SK-N-MC (cell line): ENCODE data around the gene TRIM71.

ENCODE experiments used
- DNase-seq: peaks from one replicate; pipeline ENCODE4 v3.0.0-alpha.2; 2011; ENCODE audit warnings: low read depth, low spot score
- H3K27ac ChIP-seq: fragments of 200-600 bp; sonication (generic); 2 replicates; pipeline ENCODE4 v1.5.1; 2016; ENCODE audit warnings: mixed run types
- H3K36me3 ChIP-seq: fragments of 200-600 bp; sonication (generic); 2 replicates; pipeline ENCODE4 v1.6.1; 2017; ENCODE audit warnings: antibody characterized with exemption, low read length, mixed read lengths; ENCODE audit not compliant: insufficient read depth
- H3K4me3 ChIP-seq: fragments of 200-600 bp; sonication (generic); 2 replicates; pipeline ENCODE4 v1.5.1; 2016
- H3K9ac ChIP-seq: fragments of 200-600 bp; sonication (generic); 2 replicates; pipeline ENCODE4 v1.8.0; 2017; ENCODE audit warnings: mixed run types, mixed read lengths; ENCODE audit not compliant: insufficient read length
- H3K9me3 ChIP-seq: fragments of 200-600 bp; sonication (generic); 2 replicates; pipeline ENCODE4 v1.6.1; 2017; ENCODE audit warnings: low read depth, mild to moderate bottlenecking, antibody characterized with exemption, low read length, moderate library complexity, mixed read lengths
- EZH2 ChIP-seq: fragments of 200-600 bp; sonication (generic); IDR thresholded peaks from one replicate; pipeline ENCODE4 v1.6.1; 2017; ENCODE audit warnings: antibody characterized with exemption
- FOXP2 ChIP-seq: optimal IDR thresholded peaks from 2 replicates; pipeline ENCODE3; 2011; ENCODE audit warnings: mild to moderate bottlenecking, moderate library complexity; ENCODE audit not compliant: insufficient read depth; ENCODE audit errors: extremely low read length, control extremely low read depth
- POLR2AphosphoS5 ChIP-seq: IDR thresholded peaks from 2 replicates; pipeline ENCODE4 v1.6.1; 2012; ENCODE audit warnings: mild to moderate bottlenecking, low read depth, low read length, borderline replicate concordance

TRIM71 gene

DNA sequence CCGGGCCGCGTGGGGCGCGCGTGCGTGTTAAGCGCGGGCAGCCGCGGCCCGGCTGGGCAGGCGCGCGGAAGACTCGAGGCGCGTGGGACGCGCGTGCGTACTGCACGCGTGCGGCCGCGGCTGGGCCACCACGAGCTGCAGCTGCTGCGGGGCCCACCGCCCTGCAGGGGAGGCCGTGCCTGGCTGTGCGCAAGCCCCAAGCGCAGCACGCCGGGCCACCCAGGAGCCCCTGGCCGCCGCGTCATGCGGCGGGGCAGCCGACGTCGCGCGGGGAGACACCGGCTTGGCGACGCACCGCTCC is 590 bp upstream of the TRIM71 start:
- Histone ChIP-seq H3K27ac (peak overlapping the region; percentile 85), H3K36me3 (peaks cover 17% of the 10 kb centered on the region), H3K9me3 (no peaks in the 10 kb centered on the region), H3K4me3 (peak overlapping the region; percentile 82), H3K9ac (peak overlapping the region; percentile 74)
- no peak for TF ChIP-seq FOXP2
- TF ChIP-seq EZH2, result no peak
- TF ChIP-seq POLR2AphosphoS5, result no peak
- DNase-seq, result no peak

DNA sequence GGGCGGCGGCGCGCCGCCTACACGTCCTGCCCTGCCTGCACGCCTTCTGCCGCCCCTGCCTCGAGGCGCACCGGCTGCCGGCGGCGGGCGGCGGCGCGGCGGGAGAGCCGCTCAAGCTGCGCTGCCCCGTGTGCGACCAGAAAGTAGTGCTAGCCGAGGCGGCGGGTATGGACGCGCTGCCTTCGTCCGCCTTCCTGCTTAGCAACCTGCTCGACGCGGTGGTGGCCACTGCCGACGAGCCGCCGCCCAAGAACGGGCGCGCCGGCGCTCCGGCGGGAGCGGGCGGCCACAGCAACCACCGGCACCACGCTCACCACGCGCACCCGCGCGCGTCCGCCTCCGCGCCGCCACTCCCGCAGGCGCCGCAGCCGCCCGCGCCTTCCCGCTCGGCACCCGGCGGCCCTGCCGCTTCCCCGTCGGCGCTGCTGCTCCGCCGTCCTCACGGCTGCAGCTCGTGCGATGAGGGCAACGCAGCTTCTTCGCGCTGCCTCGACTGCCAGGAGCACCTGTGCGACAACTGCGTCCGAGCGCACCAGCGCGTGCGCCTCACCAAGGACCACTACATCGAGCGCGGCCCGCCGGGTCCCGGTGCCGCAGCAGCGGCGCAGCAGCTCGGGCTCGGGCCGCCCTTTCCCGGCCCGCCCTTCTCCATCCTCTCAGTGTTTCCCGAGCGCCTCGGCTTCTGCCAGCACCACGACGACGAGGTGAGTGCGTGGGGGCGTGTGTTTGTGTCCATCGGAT is 602 bp downstream of the TRIM71 start:
- Histone ChIP-seq H3K9ac (no peak overlapping the region), H3K4me3 (peak overlapping the region; percentile 33), H3K9me3 (no peaks in the 10 kb centered on the region), H3K36me3 (peaks cover 17% of the 10 kb centered on the region), H3K27ac (no peak overlapping the region)
- DNase-seq, result no peak
- TF ChIP-seq POLR2AphosphoS5 (no peak), EZH2 (no peak), FOXP2 (no peak)

GRCh38 chr3:32818970-32819511 is 1.2 kb downstream of the TRIM71 start:
- H3K9ac ChIP-seq, result no peak overlapping the region
- H3K36me3 ChIP-seq, result peaks cover 17% of the 10 kb centered on the region
- no peak for DNase-seq
- H3K4me3 ChIP-seq, result peak overlapping the region; percentile 33
- no peak overlapping the region for H3K27ac ChIP-seq
- TF ChIP-seq POLR2AphosphoS5, result no peak
- no peak for TF ChIP-seq EZH2
- no peak for TF ChIP-seq FOXP2
- H3K9me3 ChIP-seq, result no peaks in the 10 kb centered on the region

DNA sequence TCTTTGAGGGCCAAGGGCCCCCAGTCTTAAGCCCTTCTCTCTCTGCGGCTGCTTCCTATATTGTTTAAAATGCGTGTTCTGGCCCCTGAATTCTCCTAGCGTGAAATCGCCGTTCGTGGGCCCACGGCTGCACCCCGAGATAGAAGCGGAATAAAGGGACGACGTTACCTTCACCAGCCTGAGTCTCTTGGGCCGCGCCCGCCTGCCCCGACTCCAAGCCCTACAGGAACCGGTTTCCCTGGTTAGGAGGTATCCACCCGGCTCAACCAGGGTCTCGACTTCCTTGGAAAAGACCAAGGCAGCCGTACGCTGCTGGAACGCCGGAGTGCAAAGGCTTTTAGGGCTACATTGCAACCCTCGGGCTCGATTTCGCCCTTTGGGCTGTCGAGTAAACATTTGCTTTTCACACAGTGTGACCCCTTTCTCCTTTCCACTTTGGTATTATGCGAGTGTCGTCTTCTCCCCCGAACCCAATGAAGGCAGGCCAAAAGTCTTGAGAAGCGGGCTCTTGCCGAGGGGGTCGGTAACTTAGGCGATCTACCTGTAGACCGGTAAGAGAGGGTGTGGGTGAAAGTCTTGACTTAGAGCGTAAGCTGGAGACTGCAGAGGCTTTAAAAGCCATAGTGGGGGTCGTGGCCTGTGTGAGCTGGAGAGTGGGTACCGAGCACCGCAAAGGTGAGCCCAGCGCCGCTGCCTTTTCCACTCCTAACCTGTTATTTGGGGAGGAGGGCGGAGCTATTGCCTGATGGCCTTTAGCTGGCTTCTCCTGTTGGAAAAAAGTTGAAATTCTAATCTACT is 2.0 kb downstream of the TRIM71 start:
- Histone ChIP-seq H3K4me3 (peak overlapping the region; percentile 33), H3K36me3 (peaks cover 17% of the 10 kb centered on the region), H3K9ac (no peak overlapping the region), H3K27ac (no peak overlapping the region), H3K9me3 (no peaks in the 10 kb centered on the region)
- TF ChIP-seq POLR2AphosphoS5 (no peak), FOXP2 (no peak), EZH2 (no peak)
- no peak for DNase-seq

GRCh38 chr3:32820430-32820829 is 2.6 kb downstream of the TRIM71 start:
- H3K27ac ChIP-seq, result no peak overlapping the region
- no peak overlapping the region for H3K9ac ChIP-seq
- peak overlapping the region; percentile 33 for H3K4me3 ChIP-seq

DNA sequence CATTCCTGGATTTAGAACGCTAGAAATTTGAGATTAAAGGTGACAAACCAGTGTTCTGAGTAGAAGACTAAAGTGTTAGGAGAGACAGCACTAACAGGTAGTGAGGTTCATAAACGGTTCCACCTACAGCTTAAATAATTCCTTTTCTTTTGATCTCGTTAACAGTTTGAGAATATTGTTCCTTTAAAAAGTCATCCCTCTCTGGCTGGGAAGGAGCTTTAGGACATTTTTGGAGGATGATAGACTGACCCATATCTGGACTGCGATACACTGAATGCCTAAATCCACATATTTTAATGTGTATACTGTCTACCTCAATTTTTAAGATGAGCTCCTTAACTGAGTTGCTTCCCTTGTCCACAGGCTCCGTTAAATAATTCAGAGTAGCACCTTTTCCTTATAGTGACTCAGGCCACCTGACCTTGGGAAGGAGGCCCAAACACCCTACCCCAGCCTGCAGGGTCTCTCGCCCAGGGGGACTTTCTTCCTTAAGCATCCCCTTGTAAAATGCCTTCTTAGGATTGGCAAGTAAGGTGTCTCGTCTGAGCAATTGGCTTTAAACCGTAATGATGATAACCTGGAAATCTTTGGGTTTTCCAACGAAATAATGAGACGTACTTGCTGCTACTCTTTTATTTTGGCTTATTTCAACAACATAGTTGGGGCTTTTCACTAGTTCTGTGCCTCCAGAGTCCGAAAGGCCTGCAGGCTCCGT is 3.3 kb downstream of the TRIM71 start:
- no peaks in the 10 kb centered on the region for H3K9me3 ChIP-seq
- TF ChIP-seq EZH2 (no peak), POLR2AphosphoS5 (no peak), FOXP2 (no peak)
- peak overlapping the region; percentile 33; the same call in 1 of the 2 replicates for H3K4me3 ChIP-seq
- peaks cover 17% of the 10 kb centered on the region for H3K36me3 ChIP-seq
- no peak overlapping the region for H3K9ac ChIP-seq
- no peak overlapping the region for H3K27ac ChIP-seq
- DNase-seq, result no peak

More at GRCh38 chr3:32820430-32820829, 2.6 kb downstream of the TRIM71 start:
- DNase-seq, result no peak
- Histone ChIP-seq H3K36me3 (peaks cover 17% of the 10 kb centered on the region), H3K9me3 (no peaks in the 10 kb centered on the region)
- TF ChIP-seq POLR2AphosphoS5, result no peak
- no peak for TF ChIP-seq FOXP2
- no peak for TF ChIP-seq EZH2

GRCh38 chr3:32821686-32822296 is 4.0 kb downstream of the TRIM71 start:
- Histone ChIP-seq H3K36me3 (peaks cover 17% of the 10 kb centered on the region), H3K27ac (no peak overlapping the region), H3K4me3 (no peak overlapping the region), H3K9ac (no peak overlapping the region), H3K9me3 (no peaks in the 10 kb centered on the region)
- TF ChIP-seq FOXP2 (no peak), POLR2AphosphoS5 (no peak), EZH2 (no peak)
- no peak for DNase-seq
